GM18520 (cell line): ENCODE data around the gene ACER1.

Experiments used
- ATAC-seq: cut with Tn5 transposase; IDR thresholded peaks from one replicate; pipeline ENCODE4 v1.9.1; 2021; ENCODE audit not compliant: unreplicated experiment

The ACER1 gene

GRCh38 chr19:6270076-6270745 lies 63.2 kb downstream of the ACER1 start:
- ATAC-seq = no peak

- no peak for ATAC-seq
These were observed 64.1 kb downstream of the ACER1 start for GRCh38 chr19:6269101-6269886.

GRCh38 chr19:6268382-6268771 lies 65.0 kb downstream of the ACER1 start:
- ATAC-seq = no peak

- ATAC-seq = no peak
These were observed 65.6 kb downstream of the ACER1 start for GRCh38 chr19:6267552-6268381.

GRCh38 chr19:6264803-6265202 lies 68.6 kb downstream of the ACER1 start:
- ATAC-seq = no peak

GRCh38 chr19:6263735-6264444 lies 69.5 kb downstream of the ACER1 start:
- no peak for ATAC-seq

DNA sequence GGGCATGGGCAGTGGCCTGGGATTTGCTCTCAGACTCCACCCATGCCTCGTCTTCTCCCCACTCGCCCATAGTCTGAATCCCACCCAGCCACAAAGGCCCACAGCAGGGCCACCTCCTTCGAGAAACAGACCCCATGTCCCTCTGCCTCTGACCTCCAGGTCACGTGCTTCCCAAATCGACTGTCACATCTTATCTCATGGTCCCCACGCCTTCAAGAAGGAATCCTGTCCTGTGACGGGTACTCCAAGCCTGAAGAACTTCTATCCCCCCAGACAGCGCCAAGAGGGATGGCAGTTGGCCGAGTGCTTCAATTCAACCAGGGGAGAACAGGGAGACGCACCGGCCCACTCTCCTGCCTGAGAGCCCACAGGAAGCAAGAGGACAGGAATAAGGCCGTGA lies 70.1 kb downstream of the ACER1 start:
- ATAC-seq = no peak

DNA sequence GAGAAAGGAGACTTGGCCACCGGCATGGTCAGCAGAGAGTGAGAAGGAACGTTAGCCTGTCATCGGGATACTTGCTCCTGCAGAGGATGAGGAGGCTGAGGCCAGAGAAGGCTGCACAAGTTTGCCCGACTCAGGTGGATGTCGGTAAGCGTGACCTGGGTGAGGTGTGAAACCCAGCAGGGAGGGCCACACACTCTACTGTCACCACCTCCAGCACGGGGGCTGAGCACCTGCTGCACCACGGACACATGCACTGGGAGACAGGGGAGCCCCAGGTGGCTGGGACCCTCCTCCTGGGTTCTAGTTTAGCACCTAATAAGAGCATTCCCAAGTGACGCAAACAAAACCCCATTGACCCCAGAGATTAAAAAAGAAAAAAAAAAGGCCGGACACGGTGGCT lies 70.9 kb downstream of the ACER1 start:
- no peak for ATAC-seq

GRCh38 chr19:6261883-6262282 lies 71.5 kb downstream of the ACER1 start:
- no peak for ATAC-seq

DNA sequence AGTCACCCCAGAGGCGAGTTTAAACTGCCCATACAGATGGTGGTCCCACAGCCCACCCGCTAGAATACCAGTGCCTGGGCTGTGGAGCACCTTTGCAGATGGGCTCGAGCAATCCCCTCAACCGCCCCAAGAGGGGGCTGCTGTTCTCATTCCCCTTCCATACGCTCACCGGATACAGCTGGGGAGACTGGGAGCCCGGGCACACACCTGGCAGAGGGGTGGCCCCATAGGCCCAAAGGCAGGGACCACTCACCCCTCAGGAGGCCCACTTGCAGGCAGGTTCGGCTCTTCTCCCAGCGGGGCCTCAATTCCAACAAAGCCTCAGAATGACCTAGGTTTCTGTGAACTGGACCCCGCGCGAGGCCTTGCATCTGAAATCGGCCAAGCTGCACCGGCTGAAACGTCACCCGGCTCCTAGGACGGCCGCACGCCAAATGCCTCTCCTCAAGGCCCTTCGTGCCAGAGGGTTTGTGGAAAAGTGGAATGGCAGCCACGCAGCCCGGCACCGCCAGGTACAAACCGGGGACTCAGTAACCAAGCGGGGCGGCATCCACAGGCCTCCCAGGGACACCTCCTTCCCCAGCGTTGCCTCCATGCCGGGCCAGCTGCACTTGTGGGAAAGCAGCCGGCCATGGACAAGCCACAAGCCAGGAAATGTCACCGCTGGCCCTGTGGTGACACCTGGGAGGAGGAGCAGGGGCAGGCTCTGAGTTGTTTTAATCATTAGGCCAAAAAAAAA lies 72.3 kb downstream of the ACER1 start:
- no peak for ATAC-seq

- ATAC-seq = no peak
These were observed 73.0 kb downstream of the ACER1 start for GRCh38 chr19:6260376-6260775.

- ATAC-seq = no peak
These were observed 74.0 kb downstream of the ACER1 start for GRCh38 chr19:6259312-6259861.

- no peak for ATAC-seq
These were observed 74.5 kb downstream of the ACER1 start for GRCh38 chr19:6258812-6259311.
